Suppressor macrophage (primary cell): ENCODE measurements around the gene RAB11FIP5.
"Not testable (repeated sequence)": the region's sequence is repeated elsewhere in the genome, so short reads cannot be mapped to it uniquely, and the experiment has no call there.

Source experiments
- DNase-seq, 4 experiments: peaks; one replicate each; pipeline ENCODE4 v3.0.0-alpha.2; 2020 to 2022

RAB11FIP5 gene

GRCh38 chr2:73069041-73069854, 43.5 kb downstream of the RAB11FIP5 start:
- peak in 3 of 4 experiments; percentile 42 to 49 (median 45) for DNase-seq

- no peak for DNase-seq
These were observed 44.6 kb downstream of the RAB11FIP5 start for GRCh38 chr2:73068147-73068546.

GRCh38 chr2:73067043-73067442, 45.7 kb downstream of the RAB11FIP5 start:
- DNase-seq: no peak

- DNase-seq: not testable (repeated sequence)
These were observed 47.7 kb downstream of the RAB11FIP5 start for GRCh38 chr2:73065070-73065469.

GRCh38 chr2:73063909-73064875, 48.6 kb downstream of the RAB11FIP5 start:
- DNase-seq: no peak

- no peak for DNase-seq
These were observed 49.3 kb downstream of the RAB11FIP5 start for GRCh38 chr2:73063472-73063871.

- no peak for DNase-seq
These were observed 53.6 kb downstream of the RAB11FIP5 start for GRCh38 chr2:73059106-73059505.

- DNase-seq: no peak
These were observed 57.8 kb downstream of the RAB11FIP5 start for GRCh38 chr2:73054980-73055379.

- no peak for DNase-seq
These were observed 59.2 kb downstream of the RAB11FIP5 start for GRCh38 chr2:73053316-73054114.

- no peak for DNase-seq
These were observed 62.6 kb downstream of the RAB11FIP5 start for GRCh38 chr2:73050121-73050545.

- no peak for DNase-seq
These were observed 68.6 kb downstream of the RAB11FIP5 start for GRCh38 chr2:73043929-73044832.

GRCh38 chr2:73043276-73043675, 69.5 kb downstream of the RAB11FIP5 start:
- no peak for DNase-seq

GRCh38 chr2:73037947-73038585, 74.7 kb downstream of the RAB11FIP5 start:
- DNase-seq: no peak

- no peak for DNase-seq
These were observed 76.0 kb downstream of the RAB11FIP5 start for GRCh38 chr2:73036766-73037165.

- no peak for DNase-seq
These were observed 76.6 kb downstream of the RAB11FIP5 start for GRCh38 chr2:73035899-73036711.

- peak; percentile 79 to 94 (median 88) for DNase-seq
These were observed 77.9 kb downstream of the RAB11FIP5 start for GRCh38 chr2:73034661-73035375.

GRCh38 chr2:73033766-73034381, 78.9 kb downstream of the RAB11FIP5 start:
- peak in 3 of 4 experiments; percentile 24 to 27 (median 26) for DNase-seq

- peak in 2 of 4 experiments; percentile 10 to 15 for DNase-seq
These were observed 79.5 kb downstream of the RAB11FIP5 start for GRCh38 chr2:73033142-73033765.
